ENCODE data around the gene MED23. TPM values are rescaled to one million over a fixed set of nuclear protein-coding genes. Genes with fewer than 3 reads are reported as not detected.

MED23 gene
- total and polyA plus RNA-seq, 2 experiments from 2014 or later: 8.6 to 23.6 TPM

DNA sequence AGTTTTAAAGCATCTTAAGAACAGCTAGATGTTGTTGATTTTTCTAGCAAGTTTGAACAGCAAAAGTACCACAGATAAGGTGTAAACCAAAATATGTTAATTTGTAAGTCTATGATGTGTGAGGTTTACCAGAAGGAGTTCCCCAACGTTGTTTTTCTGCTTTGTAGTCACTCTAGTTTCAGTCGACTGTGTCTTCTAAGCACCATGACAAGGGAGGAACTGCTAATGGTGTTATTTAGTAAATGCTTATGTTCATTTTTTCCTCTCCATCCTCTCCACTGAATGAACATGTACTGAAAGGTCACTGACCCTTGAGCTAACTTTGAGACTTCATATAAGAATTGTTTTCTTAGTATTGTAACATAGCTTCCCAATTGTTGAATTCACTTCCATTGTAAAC lies 12.1 kb upstream of the MED23 start:
- Mint-ChIP-seq H3K9me3 (no peaks in the 10 kb centered on the region), H3K36me3 (ENCODE audit: low read depth) (no peaks in the 10 kb centered on the region), H3K27ac (no peak overlapping the region), H3K4me1 (no peaks in the 10 kb centered on the region), H3K27me3 (ENCODE audit: insufficient read depth, low read depth, poor library complexity) (no peaks in the 10 kb centered on the region), H3K4me3 (no peak overlapping the region)
- ATAC-seq (no peak), DNase-seq (ENCODE audit: low spot score) (no peak)
- H3K27ac ChIP-seq (ENCODE audit: low read depth): no peak overlapping the region
- no peaks in the 10 kb centered on the region; the same call in 1 of the 2 replicates for H3K27me3 ChIP-seq (ENCODE audit: insufficient read depth)
- TF ChIP-seq REST (IDR thresholded peaks at IDR 0.05; ENCODE audit: unreplicated experiment): no peak
- TF ChIP-seq ZNF331 (CRISPR knock-in tag; IDR thresholded peaks at IDR 0.05; ENCODE audit: low read depth): no peak
- TF ChIP-seq EZH2phosphoT487 (IDR thresholded peaks at IDR 0.05; ENCODE audit: unreplicated experiment): no peak
- TF ChIP-seq EZH2 (IDR thresholded peaks at IDR 0.05; ENCODE audit: low read depth, unreplicated experiment): no peak
- no peak for TF ChIP-seq CREB1 (CRISPR knock-in tag; IDR thresholded peaks at IDR 0.05; ENCODE audit: low read depth)
- TF ChIP-seq, protein P1, sequence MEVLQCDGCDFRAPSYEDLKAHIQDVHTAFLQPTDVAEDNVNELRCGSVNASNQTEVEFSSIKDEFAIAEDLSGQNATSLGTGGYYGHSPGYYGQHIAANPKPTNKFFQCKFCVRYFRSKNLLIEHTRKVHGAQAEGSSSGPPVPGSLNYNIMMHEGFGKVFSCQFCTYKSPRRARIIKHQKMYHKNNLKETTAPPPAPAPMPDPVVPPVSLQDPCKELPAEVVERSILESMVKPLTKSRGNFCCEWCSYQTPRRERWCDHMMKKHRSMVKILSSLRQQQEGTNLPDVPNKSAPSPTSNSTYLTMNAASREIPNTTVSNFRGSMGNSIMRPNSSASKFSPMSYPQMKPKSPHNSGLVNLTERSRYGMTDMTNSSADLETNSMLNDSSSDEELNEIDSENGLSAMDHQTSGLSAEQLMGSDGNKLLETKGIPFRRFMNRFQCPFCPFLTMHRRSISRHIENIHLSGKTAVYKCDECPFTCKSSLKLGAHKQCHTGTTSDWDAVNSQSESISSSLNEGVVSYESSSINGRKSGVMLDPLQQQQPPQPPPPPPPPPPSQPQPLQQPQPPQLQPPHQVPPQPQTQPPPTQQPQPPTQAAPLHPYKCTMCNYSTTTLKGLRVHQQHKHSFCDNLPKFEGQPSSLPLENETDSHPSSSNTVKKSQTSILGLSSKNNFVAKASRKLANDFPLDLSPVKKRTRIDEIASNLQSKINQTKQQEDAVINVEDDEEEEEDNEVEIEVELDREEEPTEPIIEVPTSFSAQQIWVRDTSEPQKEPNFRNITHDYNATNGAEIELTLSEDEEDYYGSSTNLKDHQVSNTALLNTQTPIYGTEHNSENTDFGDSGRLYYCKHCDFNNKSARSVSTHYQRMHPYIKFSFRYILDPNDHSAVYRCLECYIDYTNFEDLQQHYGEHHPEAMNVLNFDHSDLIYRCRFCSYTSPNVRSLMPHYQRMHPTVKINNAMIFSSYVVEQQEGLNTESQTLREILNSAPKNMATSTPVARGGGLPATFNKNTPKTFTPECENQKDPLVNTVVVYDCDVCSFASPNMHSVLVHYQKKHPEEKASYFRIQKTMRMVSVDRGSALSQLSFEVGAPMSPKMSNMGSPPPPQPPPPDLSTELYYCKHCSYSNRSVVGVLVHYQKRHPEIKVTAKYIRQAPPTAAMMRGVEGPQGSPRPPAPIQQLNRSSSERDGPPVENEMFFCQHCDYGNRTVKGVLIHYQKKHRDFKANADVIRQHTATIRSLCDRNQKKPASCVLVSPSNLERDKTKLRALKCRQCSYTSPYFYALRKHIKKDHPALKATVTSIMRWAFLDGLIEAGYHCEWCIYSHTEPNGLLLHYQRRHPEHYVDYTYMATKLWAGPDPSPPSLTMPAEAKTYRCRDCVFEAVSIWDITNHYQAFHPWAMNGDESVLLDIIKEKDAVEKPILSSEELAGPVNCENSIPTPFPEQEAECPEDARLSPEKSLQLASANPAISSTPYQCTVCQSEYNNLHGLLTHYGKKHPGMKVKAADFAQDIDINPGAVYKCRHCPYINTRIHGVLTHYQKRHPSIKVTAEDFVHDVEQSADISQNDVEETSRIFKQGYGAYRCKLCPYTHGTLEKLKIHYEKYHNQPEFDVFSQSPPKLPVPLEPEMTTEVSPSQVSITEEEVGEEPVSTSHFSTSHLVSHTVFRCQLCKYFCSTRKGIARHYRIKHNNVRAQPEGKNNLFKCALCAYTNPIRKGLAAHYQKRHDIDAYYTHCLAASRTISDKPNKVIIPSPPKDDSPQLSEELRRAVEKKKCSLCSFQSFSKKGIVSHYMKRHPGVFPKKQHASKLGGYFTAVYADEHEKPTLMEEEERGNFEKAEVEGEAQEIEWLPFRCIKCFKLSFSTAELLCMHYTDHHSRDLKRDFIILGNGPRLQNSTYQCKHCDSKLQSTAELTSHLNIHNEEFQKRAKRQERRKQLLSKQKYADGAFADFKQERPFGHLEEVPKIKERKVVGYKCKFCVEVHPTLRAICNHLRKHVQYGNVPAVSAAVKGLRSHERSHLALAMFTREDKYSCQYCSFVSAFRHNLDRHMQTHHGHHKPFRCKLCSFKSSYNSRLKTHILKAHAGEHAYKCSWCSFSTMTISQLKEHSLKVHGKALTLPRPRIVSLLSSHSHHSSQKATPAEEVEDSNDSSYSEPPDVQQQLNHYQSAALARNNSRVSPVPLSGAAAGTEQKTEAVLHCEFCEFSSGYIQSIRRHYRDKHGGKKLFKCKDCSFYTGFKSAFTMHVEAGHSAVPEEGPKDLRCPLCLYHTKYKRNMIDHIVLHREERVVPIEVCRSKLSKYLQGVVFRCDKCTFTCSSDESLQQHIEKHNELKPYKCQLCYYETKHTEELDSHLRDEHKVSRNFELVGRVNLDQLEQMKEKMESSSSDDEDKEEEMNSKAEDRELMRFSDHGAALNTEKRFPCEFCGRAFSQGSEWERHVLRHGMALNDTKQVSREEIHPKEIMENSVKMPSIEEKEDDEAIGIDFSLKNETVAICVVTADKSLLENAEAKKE (CRISPR knock-in tag; IDR thresholded peaks at IDR 0.05): no peak
- no peak for TF ChIP-seq JUNB (IDR thresholded peaks at IDR 0.05; ENCODE audit: unreplicated experiment)
- H2AFZ ChIP-seq: no peak overlapping the region
- H3K4me2 ChIP-seq: no peak overlapping the region
- no peaks in the 10 kb centered on the region for H3F3A ChIP-seq (replicated peaks; ENCODE audit: low read depth)
- no peaks in the 10 kb centered on the region for H3K4me1 ChIP-seq (ENCODE audit: insufficient read depth)
- H3K79me2 ChIP-seq (replicated peaks; ENCODE audit: insufficient read depth): no peaks in the 10 kb centered on the region
- H3K9me2 ChIP-seq (ENCODE audit: insufficient read depth): no peaks in the 10 kb centered on the region
- H3K36me3 ChIP-seq (ENCODE audit: insufficient read depth): no peaks in the 10 kb centered on the region
- no peak overlapping the region for H3K4me3 ChIP-seq
- H4K20me1 ChIP-seq (replicated peaks; ENCODE audit: insufficient read depth): no peaks in the 10 kb centered on the region
